Activated CD4-positive, alpha-beta memory T cell treated with anti-CD3 and anti-CD28 coated beads for 36 hours (primary cell): ENCODE data around the gene AGRP. TPM values are rescaled to one million over a fixed set of nuclear protein-coding genes. Genes with fewer than 3 reads are reported as not detected.
A peak's percentile ranks its signal among the peaks of the same experiment; 100 is the strongest.

Experiments used
- CTCF ChIA-PET: fragments of 350-600 bp; sonication (Branson Sonifier 250); formaldehyde crosslinking; loops from one replicate; lab custom pipeline; 2021; ENCODE audit warnings: antibody characterized with exemption, inconsistent platforms; lab: Charles Lee
- POLR2A ChIA-PET: fragments of 350-600 bp; sonication (Branson Sonifier 250); formaldehyde crosslinking; loops from one replicate; lab custom pipeline; 2021; ENCODE audit warnings: antibody characterized with exemption; lab: Charles Lee
- DNase-seq: peaks from one replicate; pipeline ENCODE4 v3.0.0-alpha.2; 2020
- H3K27ac Mint-ChIP-seq: one replicate; pipeline ENCODE4 v1.8.0; 2021; ENCODE audit warnings: mixed read lengths
- H3K27me3 Mint-ChIP-seq: one replicate; pipeline ENCODE4 v1.8.0; 2021; ENCODE audit warnings: mixed read lengths
- H3K36me3 Mint-ChIP-seq: one replicate; pipeline ENCODE4 v1.8.0; 2021; ENCODE audit warnings: mixed read lengths
- H3K4me1 Mint-ChIP-seq: one replicate; pipeline ENCODE4 v1.8.0; 2021; ENCODE audit warnings: low read depth, mixed read lengths
- H3K4me3 Mint-ChIP-seq: one replicate; pipeline ENCODE4 v1.8.0; 2021; ENCODE audit warnings: mild to moderate bottlenecking, mixed read lengths
- H3K9me3 Mint-ChIP-seq: one replicate; pipeline ENCODE4 v1.8.0; 2021; ENCODE audit warnings: mixed read lengths
- intact Hi-C: fragments of 100-400 bp; cut with micrococcal nuclease; formaldehyde crosslinking; loops from one replicate; pipeline ENCODE4 v1.15.1; 2023
- total RNA-seq, 2 experiments: library from RNA; stranded (reverse); gene quantifications; one replicate each; pipeline ENCODE4 v1.2.3, GENCODE V29; 2021

The AGRP gene
- total RNA-seq, 2 experiments from 2014 or later = not detected

GRCh38 chr16:67441271-67441753, 42.0 kb downstream of the AGRP start:
- Mint-ChIP-seq H3K36me3 (peaks cover 6% of the 10 kb centered on the region), H3K27me3 (no peaks in the 10 kb centered on the region), H3K4me3 (no peak overlapping the region), H3K4me1 (peaks cover 3% of the 10 kb centered on the region), H3K27ac (no peak overlapping the region), H3K9me3 (no peaks in the 10 kb centered on the region)
- POLR2A ChIA-PET = interaction anchor here (1.2 kb wide), 1 partner anchor 12 kb away, joined by 3 read pairs; no protein-coding TSS in a partner anchor
- intact Hi-C loops = no loop called here
- DNase-seq = no peak
- CTCF ChIA-PET = interaction anchor here (1.0 to 2.2 kb wide), 4 partner anchors 8 to 24 kb away, joined by 3 to 11 read pairs (median 4); partner anchors contain the start of gene HSD11B2

GRCh38 chr16:67438824-67439393, 44.4 kb downstream of the AGRP start:
- Mint-ChIP-seq H3K4me3 (no peak overlapping the region), H3K4me1 (peaks cover 3% of the 10 kb centered on the region), H3K27me3 (no peaks in the 10 kb centered on the region), H3K27ac (no peak overlapping the region), H3K36me3 (peaks cover 6% of the 10 kb centered on the region), H3K9me3 (no peaks in the 10 kb centered on the region)
- DNase-seq = no peak
- POLR2A ChIA-PET = interaction anchor here (0.6 kb wide), 1 partner anchor 184 kb away, joined by 3 read pairs; no protein-coding TSS in a partner anchor
- CTCF ChIA-PET = interaction anchor here (1.4 to 1.6 kb wide), 2 partner anchors 8 to 11 kb away, joined by 5 read pairs; partner anchors contain the start of gene HSD11B2
- intact Hi-C loops = no loop called here

GRCh38 chr16:67438098-67438791, 45.1 kb downstream of the AGRP start:
- intact Hi-C loops = no loop called here
- ChIA-PET POLR2A (no interaction called here), CTCF (interaction anchor here (1.4 to 1.6 kb wide), 2 partner anchors 8 to 10 kb away, joined by 5 read pairs; partner anchors contain the start of gene HSD11B2)
- Mint-ChIP-seq H3K4me1 (peaks cover 3% of the 10 kb centered on the region), H3K27ac (no peak overlapping the region), H3K27me3 (no peaks in the 10 kb centered on the region), H3K9me3 (no peaks in the 10 kb centered on the region), H3K4me3 (no peak overlapping the region), H3K36me3 (peaks cover 6% of the 10 kb centered on the region)
- DNase-seq = no peak

GRCh38 chr16:67437513-67437912, 45.8 kb downstream of the AGRP start:
- CTCF ChIA-PET = interaction anchor here (0.9 kb wide), 1 partner anchor 10 kb away, joined by 3 read pairs; no protein-coding TSS in a partner anchor
- peaks cover 6% of the 10 kb centered on the region for H3K36me3 Mint-ChIP-seq
- peak; percentile 37 for DNase-seq
- peaks cover 4% of the 10 kb centered on the region for H3K4me1 Mint-ChIP-seq
- no peaks in the 10 kb centered on the region for H3K9me3 Mint-ChIP-seq
- intact Hi-C loops = no loop called here
- POLR2A ChIA-PET = no interaction called here
- no peak overlapping the region for H3K4me3 Mint-ChIP-seq
- no peaks in the 10 kb centered on the region for H3K27me3 Mint-ChIP-seq
- no peak overlapping the region for H3K27ac Mint-ChIP-seq

- Mint-ChIP-seq H3K4me3 (no peak overlapping the region), H3K9me3 (no peaks in the 10 kb centered on the region), H3K27me3 (peaks cover under 1% of the 10 kb centered on the region), H3K36me3 (peaks cover 6% of the 10 kb centered on the region), H3K27ac (no peak overlapping the region), H3K4me1 (peaks cover 7% of the 10 kb centered on the region)
- ChIA-PET POLR2A (no interaction called here), CTCF (interaction anchor here (1.2 kb wide), 1 partner anchor 9 kb away, joined by 3 read pairs; no protein-coding TSS in a partner anchor)
- DNase-seq = no peak
- intact Hi-C loops = no loop called here
These were observed 46.6 kb downstream of the AGRP start for GRCh38 chr16:67436640-67437193.

- Mint-ChIP-seq H3K4me3 (no peak overlapping the region), H3K27me3 (peaks cover 4% of the 10 kb centered on the region), H3K27ac (no peak overlapping the region), H3K36me3 (peaks cover 6% of the 10 kb centered on the region), H3K9me3 (no peaks in the 10 kb centered on the region), H3K4me1 (peaks cover 10% of the 10 kb centered on the region)
- ChIA-PET CTCF (interaction anchor here (1.2 kb wide), 1 partner anchor 8 kb away, joined by 3 read pairs; no protein-coding TSS in a partner anchor), POLR2A (no interaction called here)
- intact Hi-C loops = no loop called here
- no peak for DNase-seq
These were observed 47.6 kb downstream of the AGRP start for GRCh38 chr16:67435758-67436164.

- Mint-ChIP-seq H3K27me3 (peaks cover 20% of the 10 kb centered on the region), H3K27ac (no peak overlapping the region), H3K4me3 (no peak overlapping the region), H3K36me3 (peaks cover 1% of the 10 kb centered on the region), H3K4me1 (peaks cover 13% of the 10 kb centered on the region), H3K9me3 (no peaks in the 10 kb centered on the region)
- ChIA-PET CTCF (interaction anchor here (1.4 kb wide), 1 partner anchor 9 kb away, joined by 3 read pairs; no protein-coding TSS in a partner anchor), POLR2A (no interaction called here)
- intact Hi-C loops = no loop called here
- no peak for DNase-seq
These were observed 50.1 kb downstream of the AGRP start for GRCh38 chr16:67433131-67433719.

Other genes with a start within 250 kb of the AGRP start
- gene FHOD1, start 236.1 kb downstream of the AGRP start, total RNA-seq = 100 to 1,000 TPM in 1 of 2 experiments, 10 to 100 TPM in 1; 96.3 to 111 TPM
- gene SLC9A5, start 234.6 kb downstream of the AGRP start, total RNA-seq = 1 to 10 TPM; 5.9 to 6.1 TPM
- gene PLEKHG4, start 204.0 kb downstream of the AGRP start, total RNA-seq = 10 to 100 TPM; 22.7 to 24.6 TPM
- gene KCTD19, start 156.8 kb downstream of the AGRP start, total RNA-seq = 1 to 10 TPM; 1.2 to 2.5 TPM
- under 1 TPM; 0.63 to 1.00 TPM for gene LRRC36, start 156.7 kb downstream of the AGRP start, total RNA-seq
- gene TPPP3, start 90.0 kb downstream of the AGRP start, total RNA-seq = not detected
- under 1 TPM; 0.57 to 0.68 TPM for gene ZDHHC1, start 67.1 kb downstream of the AGRP start, total RNA-seq
- gene HSD11B2, start 52.4 kb downstream of the AGRP start, total RNA-seq = 1 to 10 TPM in 1 of 2 experiments, under 1 TPM in 1; 0.71 to 1.3 TPM
- 10 to 100 TPM; 25.0 to 26.3 TPM for gene ATP6V0D1, start 2.4 kb downstream of the AGRP start, total RNA-seq
- 10 to 100 TPM; 33.4 to 37.9 TPM for gene RIPOR1, start 45.3 kb upstream of the AGRP start, total RNA-seq
- gene CTCF, start 79.0 kb upstream of the AGRP start, total RNA-seq = 10 to 100 TPM; 48.9 to 51.5 TPM
- gene CARMIL2, start 161.6 kb upstream of the AGRP start, total RNA-seq = 100 to 1,000 TPM; 136 to 151 TPM
- gene ACD, start 176.7 kb upstream of the AGRP start, total RNA-seq = 10 to 100 TPM; 63.0 to 63.9 TPM
- gene PARD6A, start 177.4 kb upstream of the AGRP start, total RNA-seq = 10 to 100 TPM; 11.2 to 11.5 TPM
- 10 to 100 TPM in 1 of 2 experiments, 1 to 10 TPM in 1; 9.3 to 10.1 TPM for gene ENKD1, start 183.2 kb upstream of the AGRP start, total RNA-seq
- 1 to 10 TPM; 2.2 to 2.5 TPM for gene C16orf86, start 183.3 kb upstream of the AGRP start, total RNA-seq
- 10 to 100 TPM; 12.6 to 13.7 TPM for gene GFOD2, start 235.8 kb upstream of the AGRP start, total RNA-seq